Activated naive CD8-positive, alpha-beta T cell treated with anti-CD3 and anti-CD28 coated beads, Interleukin-2, amount 50 U/mL, for 16 hours (primary cell): ENCODE measurements around the gene NSD2.
"Not testable (repeated sequence)": the region's sequence is repeated elsewhere in the genome, so short reads cannot be mapped to it uniquely, and the experiment has no call there.

Experiments
- DNase-seq: peaks from one replicate; pipeline ENCODE4 v3.0.0-alpha.2; 2020; ENCODE audit warnings: low read depth, low spot score

The NSD2 gene

GRCh38 chr4:1999308-1999707, 128.1 kb downstream of the NSD2 start:
- DNase-seq = not testable (repeated sequence)

GRCh38 chr4:2003361-2003760, 132.2 kb downstream of the NSD2 start:
- not testable (repeated sequence) for DNase-seq

GRCh38 chr4:2006367-2006766, 135.2 kb downstream of the NSD2 start:
- no peak for DNase-seq

GRCh38 chr4:2006956-2007653, 135.9 kb downstream of the NSD2 start:
- no peak for DNase-seq

- no peak for DNase-seq
Observed at GRCh38 chr4:2007804-2008670, 136.8 kb downstream of the NSD2 start.

- no peak for DNase-seq
Observed at GRCh38 chr4:2008671-2008920, 137.4 kb downstream of the NSD2 start.

- DNase-seq = peak; percentile 89
Observed at GRCh38 chr4:2008921-2009650, 137.9 kb downstream of the NSD2 start, which contains the start of gene NELFA. Gene NELFA (minus strand): TSS chr4:2008974. CDS start chr4:2008959, 15 bp downstream.

GRCh38 chr4:2009651-2010233, 138.5 kb downstream of the NSD2 start:
- no peak for DNase-seq

- no peak for DNase-seq
Observed at GRCh38 chr4:2011583-2011982, 140.4 kb downstream of the NSD2 start.

GRCh38 chr4:2015008-2015407, 143.8 kb downstream of the NSD2 start:
- DNase-seq = no peak

GRCh38 chr4:2021358-2022018, 150.3 kb downstream of the NSD2 start:
- DNase-seq = not testable (repeated sequence)

- DNase-seq = no peak
Observed at GRCh38 chr4:2024683-2025082, 153.5 kb downstream of the NSD2 start.

- no peak for DNase-seq
Observed at GRCh38 chr4:2025817-2026216, 154.6 kb downstream of the NSD2 start.

- DNase-seq = not testable (repeated sequence)
Observed at GRCh38 chr4:2027120-2027519, 155.9 kb downstream of the NSD2 start.

GRCh38 chr4:2031161-2031560, 160.0 kb downstream of the NSD2 start:
- DNase-seq = not testable (repeated sequence)
